Kidney epithelial cell (primary cell): ENCODE data around the gene FAM174A. TPM values are rescaled to one million over a fixed set of nuclear protein-coding genes. Genes with fewer than 3 reads are reported as not detected.

Experiments
- DNase-seq: peaks from one replicate; pipeline ENCODE4 v3.0.0-alpha.2; 2010; ENCODE audit warnings: low read depth
- H3K27me3 ChIP-seq: 2 replicates; pipeline ENCODE4 v1.6.0; 2011; ENCODE audit warnings: low read length; ENCODE audit not compliant: control insufficient read depth, insufficient read depth
- H3K36me3 ChIP-seq: 2 replicates; pipeline ENCODE4 v1.5.1; 2011; ENCODE audit warnings: low read length; ENCODE audit not compliant: control insufficient read depth, insufficient read depth
- H3K4me3 ChIP-seq: 2 replicates; pipeline ENCODE4 v1.5.1; 2011; ENCODE audit warnings: low read depth, mild to moderate bottlenecking, control low read depth, low read length
- total RNA-seq: library from RNA; depleted of rRNA; stranded (reverse); fragments of >200 nt; gene quantifications from 2 replicates; pipeline ENCODE4 v1.2.3, GENCODE V29; 2015
- TF ChIP-seq, protein P1 (sequence below): IDR thresholded peaks from 2 replicates; pipeline ENCODE4 v1.5.1; 2011; ENCODE audit warnings: mild to moderate bottlenecking, moderate library complexity, low read length, control low read depth, inconsistent platforms; ENCODE audit not compliant: insufficient read depth, poor library complexity, severe bottlenecking

The FAM174A gene
- total RNA-seq, 1 donor from 2014 or later, result 22.2 TPM

DNA sequence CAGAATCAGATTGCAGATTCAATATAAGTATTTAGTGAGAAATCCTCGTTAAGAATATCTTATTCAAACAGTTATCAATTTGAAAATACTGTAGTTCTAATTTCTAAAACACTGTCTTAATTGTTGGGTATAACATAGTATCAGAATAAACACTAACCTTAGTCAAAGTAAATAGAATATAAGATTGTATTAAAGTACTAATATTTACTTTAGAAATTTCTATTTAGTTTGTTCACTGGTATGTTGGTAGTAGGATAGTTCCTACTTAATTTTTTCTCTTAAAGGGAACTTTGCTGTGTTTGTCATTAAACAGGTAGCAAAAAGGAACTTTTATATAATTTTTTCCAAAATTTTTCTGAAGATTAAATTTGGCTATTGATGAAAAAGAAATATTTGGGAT, 42.3 kb downstream of the FAM174A start:
- no peak overlapping the region for H3K4me3 ChIP-seq
- no peaks in the 10 kb centered on the region for H3K36me3 ChIP-seq
- DNase-seq, result no peak
- H3K27me3 ChIP-seq, result no peaks in the 10 kb centered on the region
- TF ChIP-seq, protein P1, sequence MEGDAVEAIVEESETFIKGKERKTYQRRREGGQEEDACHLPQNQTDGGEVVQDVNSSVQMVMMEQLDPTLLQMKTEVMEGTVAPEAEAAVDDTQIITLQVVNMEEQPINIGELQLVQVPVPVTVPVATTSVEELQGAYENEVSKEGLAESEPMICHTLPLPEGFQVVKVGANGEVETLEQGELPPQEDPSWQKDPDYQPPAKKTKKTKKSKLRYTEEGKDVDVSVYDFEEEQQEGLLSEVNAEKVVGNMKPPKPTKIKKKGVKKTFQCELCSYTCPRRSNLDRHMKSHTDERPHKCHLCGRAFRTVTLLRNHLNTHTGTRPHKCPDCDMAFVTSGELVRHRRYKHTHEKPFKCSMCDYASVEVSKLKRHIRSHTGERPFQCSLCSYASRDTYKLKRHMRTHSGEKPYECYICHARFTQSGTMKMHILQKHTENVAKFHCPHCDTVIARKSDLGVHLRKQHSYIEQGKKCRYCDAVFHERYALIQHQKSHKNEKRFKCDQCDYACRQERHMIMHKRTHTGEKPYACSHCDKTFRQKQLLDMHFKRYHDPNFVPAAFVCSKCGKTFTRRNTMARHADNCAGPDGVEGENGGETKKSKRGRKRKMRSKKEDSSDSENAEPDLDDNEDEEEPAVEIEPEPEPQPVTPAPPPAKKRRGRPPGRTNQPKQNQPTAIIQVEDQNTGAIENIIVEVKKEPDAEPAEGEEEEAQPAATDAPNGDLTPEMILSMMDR, result no peak

DNA sequence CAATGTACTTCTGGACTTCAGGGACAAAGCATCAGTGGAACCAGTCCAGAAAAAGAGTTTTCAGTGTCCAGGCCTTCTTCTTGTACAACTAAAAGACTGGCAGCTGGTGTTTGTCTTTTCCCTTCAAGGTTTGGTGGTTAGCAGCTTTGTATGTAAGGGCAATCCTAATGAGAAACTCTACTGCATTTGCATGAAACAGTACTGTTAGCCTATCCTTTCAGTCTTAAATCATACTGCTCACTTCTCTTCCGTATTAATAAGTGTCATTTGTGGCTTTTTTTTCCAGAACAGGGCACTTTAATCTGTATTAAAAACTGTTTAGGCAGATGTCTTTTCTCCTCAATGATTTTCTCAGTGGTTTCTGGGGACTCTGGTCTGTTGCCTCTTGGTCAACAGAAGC, 48.9 kb downstream of the FAM174A start:
- TF ChIP-seq, protein P1, result no peak
- no peak for DNase-seq
- H3K27me3 ChIP-seq, result no peaks in the 10 kb centered on the region
- no peak overlapping the region for H3K4me3 ChIP-seq
- H3K36me3 ChIP-seq, result no peaks in the 10 kb centered on the region

DNA sequence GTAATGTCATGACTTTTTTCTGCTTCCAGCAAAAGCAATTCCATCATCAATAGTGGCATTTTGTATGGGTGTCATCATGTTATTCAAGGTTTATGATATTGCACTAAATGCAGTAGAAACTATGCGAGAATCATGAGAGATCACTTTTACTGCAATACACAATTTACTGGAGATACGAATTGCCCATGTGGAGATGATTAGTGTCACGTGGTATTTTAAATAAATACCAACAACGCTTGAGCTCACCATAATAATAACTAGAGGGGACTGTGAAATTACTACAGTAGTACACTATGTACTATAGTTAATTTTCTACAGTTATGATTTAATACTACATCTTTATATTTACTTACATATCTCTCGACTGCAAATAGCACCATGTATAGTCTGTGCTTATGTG, 49.7 kb downstream of the FAM174A start:
- H3K4me3 ChIP-seq, result no peak overlapping the region
- no peaks in the 10 kb centered on the region for H3K27me3 ChIP-seq
- no peaks in the 10 kb centered on the region for H3K36me3 ChIP-seq
- TF ChIP-seq, protein P1, result no peak
- no peak for DNase-seq

- no peak for DNase-seq
- H3K4me3 ChIP-seq, result no peak overlapping the region
- no peaks in the 10 kb centered on the region for H3K36me3 ChIP-seq
- TF ChIP-seq, protein P1, result no peak
- no peaks in the 10 kb centered on the region for H3K27me3 ChIP-seq
These were observed 55.7 kb downstream of the FAM174A start for GRCh38 chr5:100590867-100591266.

GRCh38 chr5:100595152-100595811, 60.1 kb downstream of the FAM174A start:
- no peaks in the 10 kb centered on the region for H3K36me3 ChIP-seq
- TF ChIP-seq, protein P1, result no peak
- DNase-seq, result peak; percentile 85
- H3K27me3 ChIP-seq, result no peaks in the 10 kb centered on the region
- no peak overlapping the region for H3K4me3 ChIP-seq

- Histone ChIP-seq H3K36me3 (no peaks in the 10 kb centered on the region), H3K4me3 (no peak overlapping the region), H3K27me3 (no peaks in the 10 kb centered on the region)
- DNase-seq, result no peak
- TF ChIP-seq, protein P1, result no peak
These were observed 60.6 kb downstream of the FAM174A start for GRCh38 chr5:100595812-100596173.
